ENCODE data around the gene CEP19. TPM values are rescaled to one million over a fixed set of nuclear protein-coding genes. Genes with fewer than 3 reads are reported as not detected.

The CEP19 gene
- total and polyA plus RNA-seq, 2 of the 8 experiments (the other 6 are each of a cell fraction or from before 2014, with no cell fraction given): 0.95 to 1.6 TPM

DNA sequence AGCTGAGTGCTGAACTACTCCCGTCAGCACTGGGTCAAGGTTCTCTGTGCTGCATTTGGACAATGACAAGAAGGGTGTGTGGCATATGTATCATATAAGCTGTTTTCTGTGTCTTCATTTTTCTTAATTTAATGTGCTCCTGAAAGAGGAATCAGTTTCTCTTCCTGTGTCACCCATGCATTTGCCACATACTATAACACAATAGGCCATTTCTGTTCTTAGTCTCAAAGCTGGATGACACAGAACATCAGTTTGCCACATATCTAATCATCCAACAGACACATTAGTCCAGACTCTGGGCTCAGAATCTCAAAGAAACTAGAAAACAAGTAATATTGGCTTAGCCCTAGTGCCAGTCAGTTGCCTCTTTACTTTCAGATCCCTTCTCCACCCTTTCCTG, 34.1 kb downstream of the CEP19 start (continued):
- TF ChIP-seq, protein P1, sequence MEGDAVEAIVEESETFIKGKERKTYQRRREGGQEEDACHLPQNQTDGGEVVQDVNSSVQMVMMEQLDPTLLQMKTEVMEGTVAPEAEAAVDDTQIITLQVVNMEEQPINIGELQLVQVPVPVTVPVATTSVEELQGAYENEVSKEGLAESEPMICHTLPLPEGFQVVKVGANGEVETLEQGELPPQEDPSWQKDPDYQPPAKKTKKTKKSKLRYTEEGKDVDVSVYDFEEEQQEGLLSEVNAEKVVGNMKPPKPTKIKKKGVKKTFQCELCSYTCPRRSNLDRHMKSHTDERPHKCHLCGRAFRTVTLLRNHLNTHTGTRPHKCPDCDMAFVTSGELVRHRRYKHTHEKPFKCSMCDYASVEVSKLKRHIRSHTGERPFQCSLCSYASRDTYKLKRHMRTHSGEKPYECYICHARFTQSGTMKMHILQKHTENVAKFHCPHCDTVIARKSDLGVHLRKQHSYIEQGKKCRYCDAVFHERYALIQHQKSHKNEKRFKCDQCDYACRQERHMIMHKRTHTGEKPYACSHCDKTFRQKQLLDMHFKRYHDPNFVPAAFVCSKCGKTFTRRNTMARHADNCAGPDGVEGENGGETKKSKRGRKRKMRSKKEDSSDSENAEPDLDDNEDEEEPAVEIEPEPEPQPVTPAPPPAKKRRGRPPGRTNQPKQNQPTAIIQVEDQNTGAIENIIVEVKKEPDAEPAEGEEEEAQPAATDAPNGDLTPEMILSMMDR (IDR thresholded peaks at IDR 0.05; ENCODE audit: control extremely low read depth in 1 of 3, insufficient read depth in 1 of 3, low read depth in 1 of 3, low read length in 3 of 3): no peak
- TF ChIP-seq GABPA (IDR thresholded peaks at IDR 0.05; ENCODE audit: borderline replicate concordance, insufficient read depth, low read length): no peak
